ENCODE data around the gene SNTG2.
"Not testable (repeated sequence)": the region's sequence is repeated elsewhere in the genome, so short reads cannot be mapped to it uniquely, and the experiment has no call there.

The SNTG2 gene

DNA sequence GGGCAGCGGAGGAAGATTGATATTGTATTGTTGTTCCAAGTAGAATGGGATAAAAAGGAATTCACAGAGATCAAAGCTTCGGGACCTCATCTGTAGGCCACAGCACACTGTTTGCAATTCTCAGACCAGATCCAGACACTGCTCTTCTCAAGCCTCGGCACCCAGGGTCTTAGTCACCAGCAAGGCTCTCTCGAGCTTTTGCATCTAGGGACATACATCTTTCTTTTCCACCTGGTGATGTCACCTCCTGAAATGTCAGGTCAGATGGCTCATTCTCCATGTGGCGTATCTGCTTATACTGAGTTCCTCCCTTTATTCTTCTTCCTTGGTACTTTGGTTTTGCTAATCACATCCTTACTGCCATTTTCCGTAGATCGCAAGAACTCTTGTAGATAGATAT, 42.9 kb upstream of the SNTG2 start:
- TF ChIP-seq, protein P1, sequence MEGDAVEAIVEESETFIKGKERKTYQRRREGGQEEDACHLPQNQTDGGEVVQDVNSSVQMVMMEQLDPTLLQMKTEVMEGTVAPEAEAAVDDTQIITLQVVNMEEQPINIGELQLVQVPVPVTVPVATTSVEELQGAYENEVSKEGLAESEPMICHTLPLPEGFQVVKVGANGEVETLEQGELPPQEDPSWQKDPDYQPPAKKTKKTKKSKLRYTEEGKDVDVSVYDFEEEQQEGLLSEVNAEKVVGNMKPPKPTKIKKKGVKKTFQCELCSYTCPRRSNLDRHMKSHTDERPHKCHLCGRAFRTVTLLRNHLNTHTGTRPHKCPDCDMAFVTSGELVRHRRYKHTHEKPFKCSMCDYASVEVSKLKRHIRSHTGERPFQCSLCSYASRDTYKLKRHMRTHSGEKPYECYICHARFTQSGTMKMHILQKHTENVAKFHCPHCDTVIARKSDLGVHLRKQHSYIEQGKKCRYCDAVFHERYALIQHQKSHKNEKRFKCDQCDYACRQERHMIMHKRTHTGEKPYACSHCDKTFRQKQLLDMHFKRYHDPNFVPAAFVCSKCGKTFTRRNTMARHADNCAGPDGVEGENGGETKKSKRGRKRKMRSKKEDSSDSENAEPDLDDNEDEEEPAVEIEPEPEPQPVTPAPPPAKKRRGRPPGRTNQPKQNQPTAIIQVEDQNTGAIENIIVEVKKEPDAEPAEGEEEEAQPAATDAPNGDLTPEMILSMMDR (IDR thresholded peaks at IDR 0.05; ENCODE audit: low read depth, low read length), result no peak
- no peak for DNase-seq (ENCODE audit: extremely low read depth, low read depth)

DNA sequence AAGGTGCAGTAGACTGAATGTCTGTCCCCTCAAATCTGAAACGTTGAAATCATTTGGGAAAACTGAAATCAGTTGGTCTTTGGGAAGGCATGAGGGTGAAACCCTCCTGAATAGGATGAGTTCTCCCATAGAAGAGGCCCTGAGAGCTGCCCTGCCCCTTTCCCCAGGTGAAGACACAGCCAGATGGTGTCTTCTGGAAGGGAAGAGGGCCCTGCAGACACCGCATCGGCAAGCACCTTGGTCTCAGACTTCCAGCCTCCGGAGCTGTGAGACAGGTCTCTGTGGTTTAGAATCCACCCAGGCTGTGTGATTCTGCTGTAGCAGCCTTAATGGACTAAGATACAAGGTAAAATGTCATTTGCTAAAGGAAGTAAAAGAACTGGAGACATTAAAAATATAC, 42.1 kb upstream of the SNTG2 start:
- DNase-seq (ENCODE audit: extremely low read depth, low read depth), result no peak
- TF ChIP-seq, protein P1 (IDR thresholded peaks at IDR 0.05; ENCODE audit: low read depth, low read length), result no peak

DNA sequence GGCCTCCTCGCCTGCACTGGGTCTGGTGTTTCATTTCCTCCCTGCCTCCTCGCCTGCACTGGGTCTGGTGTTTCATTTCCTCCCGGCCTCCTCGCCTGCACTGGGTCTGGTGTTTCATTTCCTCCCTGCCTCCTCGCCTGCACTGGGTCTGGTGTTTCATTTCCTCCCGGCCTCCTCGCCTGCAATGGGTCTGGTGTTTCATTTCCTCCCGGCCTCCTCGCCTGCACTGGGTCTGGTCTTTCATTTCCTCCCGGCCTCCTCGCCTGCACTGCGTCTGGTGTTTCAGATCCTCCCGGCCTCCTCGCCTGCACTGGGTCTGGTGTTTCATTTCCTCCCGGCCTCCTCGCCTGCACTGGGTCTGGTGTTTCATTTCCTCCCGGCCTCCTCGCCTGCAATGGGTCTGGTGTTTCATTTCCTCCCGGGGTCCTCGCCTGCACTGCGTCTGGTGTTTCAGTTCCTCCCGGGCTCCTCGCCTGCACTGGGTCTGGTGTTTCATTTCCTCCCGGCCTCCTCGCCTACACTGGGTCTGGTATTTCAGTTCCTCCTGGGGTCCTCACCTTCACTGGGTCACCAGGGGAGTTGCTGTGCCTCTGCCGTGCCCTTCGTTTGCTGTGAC, 40.8 kb upstream of the SNTG2 start:
- not testable (repeated sequence) for DNase-seq (ENCODE audit: extremely low read depth, low read depth)

DNA sequence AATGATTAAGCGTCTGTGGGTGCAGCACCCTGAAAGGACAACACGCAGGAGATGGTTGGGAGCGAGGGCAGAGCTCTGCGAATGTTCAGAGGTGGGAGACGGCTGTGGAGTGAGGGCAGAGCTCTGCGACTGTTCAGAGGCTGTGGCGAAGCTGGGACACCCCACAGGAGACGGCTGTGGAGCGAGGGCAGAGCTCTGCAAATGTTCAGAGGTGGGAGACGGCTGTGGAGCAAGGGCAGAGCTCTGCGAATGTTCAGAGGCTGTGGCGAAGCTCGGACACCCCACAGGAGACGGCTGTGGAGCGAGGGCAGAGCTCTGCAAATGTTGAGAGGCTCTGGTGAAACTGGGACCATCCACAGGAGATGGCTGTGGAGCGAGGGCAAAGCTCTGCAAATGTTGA, 40.0 kb upstream of the SNTG2 start:
- TF ChIP-seq, protein P1 (IDR thresholded peaks at IDR 0.05; ENCODE audit: low read depth, low read length), result no peak
- DNase-seq (ENCODE audit: extremely low read depth, low read depth), result no peak

DNA sequence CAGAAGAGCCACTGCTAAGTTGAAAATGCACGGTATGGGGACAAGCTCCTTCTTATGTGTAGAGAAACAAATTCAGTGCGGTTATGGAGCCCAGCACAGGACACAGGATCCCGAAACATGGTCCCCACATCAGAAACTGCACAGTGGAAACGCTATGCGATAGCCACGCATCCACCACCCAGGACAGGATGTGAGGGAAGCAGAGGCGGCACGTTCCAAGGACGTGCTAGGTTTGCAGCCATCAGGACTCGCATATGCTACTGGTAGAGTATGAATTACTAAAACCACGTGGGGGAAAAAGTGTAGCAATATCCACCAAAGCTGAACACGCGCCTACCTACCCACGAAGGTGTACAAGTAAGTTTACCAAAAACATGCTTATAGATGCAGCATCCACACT, 34.7 kb upstream of the SNTG2 start:
- DNase-seq (ENCODE audit: extremely low read depth, low read depth), result no peak
- TF ChIP-seq, protein P1 (IDR thresholded peaks at IDR 0.05; ENCODE audit: low read depth, low read length), result no peak

DNA sequence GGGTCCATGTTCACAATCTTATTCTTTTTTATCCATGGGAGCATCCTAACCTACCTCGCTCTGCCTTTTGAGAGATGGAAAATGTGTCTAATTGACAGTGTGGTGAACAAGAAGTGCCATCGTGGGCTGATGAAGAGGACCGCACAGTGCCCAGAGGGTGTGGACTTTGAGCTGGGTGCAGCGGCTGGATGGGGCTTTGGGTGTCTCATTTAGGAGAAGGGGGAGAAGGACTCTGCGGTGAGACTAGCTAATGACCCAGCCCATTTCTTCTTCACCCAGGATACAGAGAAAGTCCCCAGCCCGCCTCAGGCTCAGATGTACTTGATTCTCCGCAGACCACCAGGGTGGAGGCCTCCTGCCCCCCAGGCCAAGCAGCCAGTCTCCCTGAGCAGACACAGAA, 33.7 kb upstream of the SNTG2 start:
- TF ChIP-seq, protein P1 (IDR thresholded peaks at IDR 0.05; ENCODE audit: low read depth, low read length), result no peak
- no peak for DNase-seq (ENCODE audit: extremely low read depth, low read depth)

DNA sequence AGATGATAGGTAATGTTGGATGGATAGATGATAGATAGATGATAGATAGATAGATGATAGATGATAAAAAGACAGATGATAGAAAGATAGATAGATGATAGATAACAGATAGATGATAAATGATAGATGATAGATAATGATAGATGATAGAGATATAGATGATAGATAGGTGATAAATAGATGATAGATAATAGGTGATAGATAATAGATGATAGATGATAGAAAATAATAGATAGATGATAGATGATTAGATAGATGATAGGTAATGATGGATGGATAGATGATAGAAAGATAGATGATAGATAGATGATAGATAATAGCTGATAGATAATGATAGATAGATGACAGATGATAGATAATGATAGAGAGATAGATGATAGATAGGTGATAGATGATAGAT, 31.0 kb upstream of the SNTG2 start:
- no peak for DNase-seq (ENCODE audit: extremely low read depth, low read depth)
- TF ChIP-seq, protein P1 (IDR thresholded peaks at IDR 0.05; ENCODE audit: low read depth, low read length), result no peak

DNA sequence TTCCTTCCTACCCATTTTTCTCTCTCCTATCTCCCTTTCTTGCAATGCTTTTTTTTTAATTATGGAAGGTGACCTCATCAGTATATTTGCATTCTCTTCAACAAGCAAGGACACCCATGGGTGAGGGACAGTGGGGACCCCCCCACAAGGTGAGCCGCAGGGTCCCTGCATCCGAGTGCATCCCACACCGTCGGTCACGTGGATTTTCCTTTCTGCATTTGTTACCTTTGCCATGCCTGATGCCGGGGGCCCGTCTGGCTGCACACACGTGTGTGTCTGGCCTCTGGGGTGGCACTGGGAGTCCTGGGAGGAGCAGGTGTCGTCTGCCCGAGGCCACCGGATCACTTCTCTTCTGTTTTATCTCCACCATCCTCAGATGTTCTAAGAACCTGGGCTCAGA, 30.1 kb upstream of the SNTG2 start:
- TF ChIP-seq, protein P1 (IDR thresholded peaks at IDR 0.05; ENCODE audit: low read depth, low read length), result no peak
- DNase-seq (ENCODE audit: extremely low read depth, low read depth), result no peak
